ENCODE results near the gene PNPLA1. TPM values are rescaled to one million over a fixed set of nuclear protein-coding genes. Genes with fewer than 3 reads are reported as not detected.

Gene PNPLA1
- total RNA-seq, 4 donors from 2014 or later, result 26.7 to 54.2 (median 30.0) TPM

DNA sequence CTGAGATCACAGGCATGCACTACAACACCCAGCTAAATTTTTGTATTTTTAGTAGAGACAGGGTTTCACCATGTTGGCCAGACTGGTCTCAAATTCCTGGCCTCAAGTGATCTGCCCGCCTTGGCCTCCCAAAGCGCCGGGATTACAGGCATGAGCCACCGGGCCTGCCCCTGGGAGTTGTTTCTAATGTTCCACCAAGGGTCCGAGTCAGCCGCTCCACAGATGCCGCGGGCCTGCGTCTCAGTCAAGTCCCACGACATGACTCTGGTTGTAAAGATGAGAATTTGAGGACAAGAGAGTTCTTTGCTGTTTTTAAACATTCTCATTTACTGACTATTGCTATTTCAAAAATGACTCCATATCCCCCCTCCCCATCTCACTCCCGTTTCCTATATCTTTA lies 36.0 kb downstream of the PNPLA1 start:
- 88 to 90% methylated on average over 11 of the region's 11 CpGs for WGBS, 2 donors
- intact Hi-C loops (cut with DNase I; ENCODE audit: low total_unique reads), result no loop called here
- H3K4me3 ChIP-seq (ENCODE audit: low read depth, poor library complexity, severe bottlenecking), result no peak overlapping the region
- TF ChIP-seq CTCF (IDR thresholded peaks at IDR 0.05) (no peak), POLR2A (IDR thresholded peaks at IDR 0.05) (no peak)
- no peak for DNase-seq (ENCODE audit: low spot score in 2 of 2)

GRCh38 chr6:36306375-36306774 lies 36.5 kb downstream of the PNPLA1 start:
- 77 to 83% methylated on average over 7 of the region's 7 CpGs for WGBS, 2 donors
- H3K4me3 ChIP-seq (ENCODE audit: low read depth, poor library complexity, severe bottlenecking), result no peak overlapping the region
- intact Hi-C loops (cut with DNase I; ENCODE audit: low total_unique reads), result no loop called here
- DNase-seq (ENCODE audit: low spot score in 2 of 2), result no peak
- TF ChIP-seq CTCF (IDR thresholded peaks at IDR 0.05) (no peak), POLR2A (IDR thresholded peaks at IDR 0.05) (no peak)

GRCh38 chr6:36308514-36308913 lies 38.7 kb downstream of the PNPLA1 start:
- WGBS, 2 donors, result 93 to 94% methylated on average over 5 of the region's 5 CpGs
- no peak for TF ChIP-seq CTCF (IDR thresholded peaks at IDR 0.05)
- TF ChIP-seq POLR2A (IDR thresholded peaks at IDR 0.05), result no peak
- no peak overlapping the region for H3K4me3 ChIP-seq (ENCODE audit: low read depth, poor library complexity, severe bottlenecking)
- intact Hi-C loops (cut with DNase I; ENCODE audit: low total_unique reads), result no loop called here
- DNase-seq (ENCODE audit: low spot score in 2 of 2), result no peak

DNA sequence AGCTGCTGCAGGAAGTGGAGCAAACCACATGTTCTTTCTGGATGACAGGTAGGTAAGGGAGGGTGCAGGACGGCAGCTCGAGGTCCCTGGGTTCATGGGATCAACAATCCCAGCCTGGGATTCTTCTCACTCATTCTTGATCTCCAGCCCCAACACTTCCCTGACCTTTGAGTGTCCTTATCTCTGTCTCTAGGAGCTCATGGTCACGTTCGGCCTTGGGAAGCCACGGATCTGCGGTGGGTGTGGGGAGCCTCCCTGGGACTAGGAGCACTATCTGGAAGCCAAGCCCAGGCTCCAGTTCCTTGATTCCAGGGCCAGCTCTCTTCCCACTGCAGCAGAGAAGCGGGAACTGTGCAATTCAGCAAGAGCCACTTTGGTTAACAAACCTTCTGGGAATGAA lies 39.3 kb downstream of the PNPLA1 start:
- DNase-seq (ENCODE audit: low spot score in 2 of 2), result no peak
- 80 to 82% methylated on average over 7 of the region's 7 CpGs for WGBS, 2 donors
- no peak overlapping the region for H3K4me3 ChIP-seq (ENCODE audit: low read depth, poor library complexity, severe bottlenecking)
- no peak for TF ChIP-seq POLR2A (IDR thresholded peaks at IDR 0.05)
- no peak for TF ChIP-seq CTCF (IDR thresholded peaks at IDR 0.05)
- intact Hi-C loops (cut with DNase I; ENCODE audit: low total_unique reads), result no loop called here

DNA sequence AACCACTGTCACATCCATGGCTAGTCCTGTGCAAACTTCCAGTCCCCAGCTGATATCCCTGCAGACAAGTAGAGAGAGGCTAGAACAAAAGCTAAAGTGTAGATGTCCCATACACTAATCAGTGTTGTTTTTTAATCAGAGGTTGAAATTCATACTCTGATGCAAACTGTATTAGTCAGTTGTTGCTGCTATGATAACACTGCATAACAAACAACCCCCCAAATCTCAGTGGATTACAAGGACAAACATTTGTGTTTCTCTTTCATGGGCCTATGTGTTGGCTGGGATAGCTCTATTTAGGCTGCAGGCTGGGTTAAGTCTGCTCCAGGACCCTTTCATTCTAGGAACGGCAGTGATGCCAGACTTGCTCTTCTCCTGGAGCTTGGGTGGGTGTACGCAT lies 40.0 kb downstream of the PNPLA1 start:
- H3K4me3 ChIP-seq (ENCODE audit: low read depth, poor library complexity, severe bottlenecking), result no peak overlapping the region
- no peak for DNase-seq (ENCODE audit: low spot score in 2 of 2)
- TF ChIP-seq CTCF (IDR thresholded peaks at IDR 0.05) (no peak), POLR2A (IDR thresholded peaks at IDR 0.05) (no peak)
- intact Hi-C loops (cut with DNase I; ENCODE audit: low total_unique reads), result no loop called here
- WGBS, 2 donors, result 96 to 100% methylated on average over 2 of the region's 2 CpGs

- H3K4me3 ChIP-seq (ENCODE audit: low read depth, poor library complexity, severe bottlenecking), result no peak overlapping the region
- TF ChIP-seq POLR2A (IDR thresholded peaks at IDR 0.05) (no peak), CTCF (IDR thresholded peaks at IDR 0.05) (no peak)
- DNase-seq (ENCODE audit: low spot score in 2 of 2), result no peak
- 69 to 71% methylated on average over 7 to 8 of the region's 8 CpGs for whole genome bisulfite sequencing, 2 donors
- intact Hi-C loops (cut with DNase I; ENCODE audit: low total_unique reads), result no loop called here
Observed at GRCh38 chr6:36312854-36313648, 43.2 kb downstream of the PNPLA1 start.
